ENCODE results near the gene COL18A1.

Gene COL18A1

DNA sequence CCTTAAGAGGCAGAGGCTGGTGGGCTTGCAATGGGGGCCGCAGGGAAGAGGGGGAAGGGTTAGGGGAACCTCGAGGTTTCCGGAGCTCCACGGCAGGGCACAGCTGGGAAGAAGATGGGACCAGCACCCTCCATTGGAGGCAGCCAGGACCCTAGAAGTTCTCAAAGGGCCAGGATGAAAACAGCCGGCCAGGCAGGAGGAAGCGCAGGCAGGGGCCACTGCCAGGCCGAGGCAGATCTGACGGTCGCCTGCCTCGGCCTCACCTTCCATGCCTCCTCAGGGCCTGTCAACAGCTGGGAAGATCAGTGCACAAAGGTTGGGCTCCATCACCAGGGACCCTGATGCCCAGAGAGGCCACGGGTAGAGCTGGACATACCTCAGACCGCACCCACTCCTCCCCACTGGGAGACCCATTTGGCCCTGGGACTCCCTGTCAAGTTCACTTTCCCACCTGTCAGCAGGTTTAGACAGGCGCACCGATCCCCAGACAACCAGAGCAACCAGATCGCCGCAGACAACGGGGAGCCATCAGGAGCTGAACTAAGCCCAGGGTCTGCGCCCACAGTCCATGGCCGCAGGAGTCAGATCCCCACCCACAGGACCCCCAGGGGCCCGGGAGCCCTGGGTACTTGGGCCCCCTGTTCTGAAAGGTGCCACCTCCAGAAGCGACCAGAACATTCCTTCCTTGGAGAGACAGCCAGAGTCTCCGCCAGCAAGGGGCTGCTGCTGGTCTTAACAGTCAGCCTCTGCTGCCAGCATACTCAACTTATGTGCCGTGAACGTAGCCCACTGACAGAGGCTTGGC is 135.0 kb downstream of the COL18A1 start:
- in situ Hi-C loops (cut with HindIII; ENCODE audit: low sequenced_read_pairs) = no loop called here

GRCh38 chr21:45540601-45540970 is 135.6 kb downstream of the COL18A1 start:
- in situ Hi-C loops (cut with HindIII; ENCODE audit: low sequenced_read_pairs) = no loop called here

DNA sequence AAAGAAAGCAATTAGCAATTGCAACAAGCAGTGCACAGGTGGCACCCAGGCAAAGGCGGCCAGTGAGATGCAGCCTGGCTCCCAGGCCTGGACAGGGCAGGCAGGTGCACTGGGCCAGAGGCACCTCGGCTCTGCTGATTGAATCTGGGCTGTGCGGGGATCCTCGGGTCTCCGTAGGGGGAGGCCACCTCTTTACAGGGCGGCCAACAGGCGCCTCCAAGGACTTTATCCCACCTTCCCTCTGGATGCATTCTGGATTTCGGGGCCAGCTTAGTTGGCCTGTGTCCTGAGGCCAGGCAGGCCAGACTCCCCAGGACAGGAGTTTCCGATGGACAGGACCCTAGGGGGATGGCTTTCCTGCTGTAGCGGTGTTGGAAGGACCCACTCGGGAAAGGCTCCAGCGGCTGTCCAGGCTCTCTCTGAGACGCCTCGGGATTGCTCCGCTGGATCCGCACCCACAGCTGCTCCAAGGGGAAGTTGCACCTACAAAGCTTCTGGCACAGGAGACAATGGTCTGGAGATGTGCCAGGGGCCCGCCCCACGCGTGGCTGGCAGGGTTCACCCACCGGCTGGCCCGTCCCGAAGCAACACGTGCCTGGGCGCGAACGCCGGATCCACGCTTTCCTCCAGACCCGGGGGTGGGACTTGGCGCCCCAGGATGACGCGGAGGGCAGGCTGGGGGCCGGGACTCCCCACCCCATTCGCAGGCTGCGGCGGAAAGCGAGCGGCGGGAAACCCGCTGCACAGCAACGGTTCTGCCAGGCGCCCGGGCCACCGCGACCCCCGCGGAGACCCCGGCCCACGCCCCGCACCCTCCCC is 136.5 kb downstream of the COL18A1 start:
- in situ Hi-C loops (cut with HindIII; ENCODE audit: low sequenced_read_pairs) = no loop called here

- in situ Hi-C loops (cut with HindIII; ENCODE audit: low sequenced_read_pairs) = no loop called here
Observed at GRCh38 chr21:45542242-45542666, 137.3 kb downstream of the COL18A1 start, which contains the start of gene SLC19A1. Gene SLC19A1, minus strand, starts transcription at chr21:45542440. Its CDS starts 4,481 bp downstream, at chr21:45537959.

DNA sequence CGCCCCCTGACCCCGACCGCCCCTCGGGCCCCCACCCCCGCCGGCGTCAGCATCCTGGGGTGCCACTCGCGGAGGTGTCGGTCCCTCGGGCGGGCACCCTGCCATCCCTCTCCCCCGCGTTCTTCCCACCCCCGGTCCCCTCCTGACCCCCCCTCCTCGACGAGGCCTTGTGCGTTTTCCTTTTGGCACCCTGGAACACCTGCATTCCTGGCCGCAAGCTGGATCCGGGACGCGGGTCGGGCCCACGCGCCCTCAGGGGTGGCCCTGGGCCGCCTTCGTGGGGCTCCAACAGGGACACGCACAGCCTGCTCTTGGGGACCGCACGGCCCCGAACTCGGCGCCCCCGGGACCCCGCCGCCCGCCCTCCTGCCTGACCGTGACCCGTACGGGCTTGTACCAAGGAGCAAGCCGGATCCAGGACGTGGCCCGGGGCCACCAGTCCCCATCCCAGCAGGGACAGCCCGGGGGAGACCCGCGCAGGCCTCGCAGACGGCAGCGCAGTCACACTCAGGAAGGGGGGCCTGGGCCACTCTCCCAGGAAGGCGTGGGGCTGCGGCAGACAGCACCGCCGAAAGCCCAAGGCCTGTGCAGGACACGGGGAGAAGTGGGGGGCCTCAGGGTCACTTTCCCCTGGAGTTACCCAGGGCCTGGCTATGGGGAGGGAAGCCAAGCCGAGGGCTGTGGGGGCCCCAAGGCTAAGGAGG is 137.9 kb downstream of the COL18A1 start:
- in situ Hi-C loops (cut with HindIII; ENCODE audit: low sequenced_read_pairs) = no loop called here

GRCh38 chr21:45543371-45543709 is 138.4 kb downstream of the COL18A1 start:
- in situ Hi-C loops (cut with HindIII; ENCODE audit: low sequenced_read_pairs) = no loop called here

DNA sequence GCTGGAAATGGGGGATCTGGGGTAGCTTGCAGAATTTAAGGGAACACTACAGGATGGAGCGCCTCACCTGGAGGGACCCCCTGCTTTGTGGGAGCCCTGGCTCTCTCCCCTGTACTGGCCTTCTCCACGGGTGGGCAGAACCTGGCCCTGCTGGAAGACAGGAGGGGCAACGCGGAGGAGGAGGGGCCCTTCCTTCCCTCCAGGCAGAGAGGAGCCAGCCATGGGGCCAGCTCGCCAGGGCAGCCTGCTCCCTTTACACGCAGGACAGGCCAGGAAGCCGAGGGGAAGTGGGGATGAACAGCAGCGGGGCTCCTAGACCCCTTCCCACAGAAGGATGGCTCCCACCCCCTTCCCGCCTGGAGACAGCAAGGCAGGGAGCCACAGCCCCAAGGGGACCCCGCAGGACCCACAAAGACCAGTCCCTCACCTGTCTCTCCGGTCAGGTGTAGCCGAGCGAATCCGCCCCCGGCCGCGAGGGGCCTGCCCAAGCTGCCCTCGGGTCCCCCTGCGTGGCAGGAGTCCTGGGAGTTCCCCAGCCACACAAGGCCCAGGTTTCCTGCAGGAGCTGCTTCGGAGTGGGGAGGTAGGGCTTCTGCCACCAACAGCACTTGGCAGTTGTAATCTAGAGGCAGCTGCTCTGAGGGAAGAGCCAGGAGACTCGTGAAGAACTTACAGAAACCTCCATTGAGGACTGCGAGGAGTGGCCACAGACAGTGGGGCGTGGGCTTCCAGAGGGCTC is 138.9 kb downstream of the COL18A1 start:
- in situ Hi-C loops (cut with HindIII; ENCODE audit: low sequenced_read_pairs) = no loop called here

GRCh38 chr21:45544449-45545235 is 139.7 kb downstream of the COL18A1 start:
- in situ Hi-C loops (cut with HindIII; ENCODE audit: low sequenced_read_pairs) = no loop called here

DNA sequence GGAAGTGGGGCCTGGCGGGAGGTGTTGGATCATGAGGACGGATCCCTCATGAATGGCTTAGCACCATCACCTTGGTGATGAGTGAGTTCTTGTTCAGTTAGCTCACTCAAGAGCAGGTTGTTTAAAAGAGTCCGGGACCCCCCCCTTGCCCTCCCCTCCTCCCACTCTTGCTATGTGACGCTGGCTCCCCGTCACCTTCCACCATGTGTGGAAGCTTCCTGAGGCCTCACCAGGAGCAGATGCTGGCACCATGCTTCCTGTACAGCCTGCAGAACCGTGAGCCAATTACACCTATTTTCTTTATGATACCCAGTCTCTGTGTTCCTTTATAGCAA is 140.2 kb downstream of the COL18A1 start:
- in situ Hi-C loops (cut with HindIII; ENCODE audit: low sequenced_read_pairs) = no loop called here

DNA sequence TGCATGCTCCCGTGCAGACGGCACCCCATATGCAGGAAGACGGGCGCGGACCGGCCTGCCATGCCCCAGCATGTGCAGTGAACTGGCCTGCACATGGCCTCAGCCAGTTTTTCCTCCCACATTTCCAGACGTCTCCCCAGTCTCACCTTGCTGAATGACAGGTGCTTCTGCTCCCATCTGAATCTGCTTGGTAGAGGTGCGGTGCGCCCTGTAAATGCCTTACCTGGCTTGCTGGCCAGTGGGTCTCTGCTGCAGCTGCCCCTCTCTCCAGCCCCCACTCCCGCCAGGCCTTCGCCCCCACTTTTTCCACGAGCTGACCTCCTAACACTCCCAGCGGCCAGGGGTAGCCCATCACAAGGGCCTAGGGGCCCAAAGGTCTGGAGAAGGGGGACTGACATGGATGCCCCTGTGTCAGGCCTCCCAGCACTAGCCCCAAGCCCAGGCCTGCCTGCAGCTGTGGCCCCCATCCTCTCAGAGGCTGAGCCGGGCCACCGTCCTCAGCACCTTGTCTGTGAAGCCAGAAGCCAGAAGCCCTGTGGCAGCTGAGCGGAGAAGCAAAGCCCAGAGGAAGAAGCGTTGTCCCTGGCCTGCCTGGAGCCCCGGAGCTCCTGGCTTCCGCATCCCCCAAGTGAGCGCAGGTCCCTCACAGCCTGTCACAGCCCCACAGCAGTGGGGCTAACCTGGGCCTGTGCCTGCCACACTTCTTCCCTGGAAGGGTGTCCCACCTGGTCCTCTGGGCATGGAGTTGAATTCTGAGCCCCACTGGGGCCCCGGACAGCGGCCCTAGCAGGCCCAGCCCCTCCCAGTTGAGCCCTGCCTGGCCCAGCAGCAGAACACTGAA is 140.9 kb downstream of the COL18A1 start:
- in situ Hi-C loops (cut with HindIII; ENCODE audit: low sequenced_read_pairs) = no loop called here

DNA sequence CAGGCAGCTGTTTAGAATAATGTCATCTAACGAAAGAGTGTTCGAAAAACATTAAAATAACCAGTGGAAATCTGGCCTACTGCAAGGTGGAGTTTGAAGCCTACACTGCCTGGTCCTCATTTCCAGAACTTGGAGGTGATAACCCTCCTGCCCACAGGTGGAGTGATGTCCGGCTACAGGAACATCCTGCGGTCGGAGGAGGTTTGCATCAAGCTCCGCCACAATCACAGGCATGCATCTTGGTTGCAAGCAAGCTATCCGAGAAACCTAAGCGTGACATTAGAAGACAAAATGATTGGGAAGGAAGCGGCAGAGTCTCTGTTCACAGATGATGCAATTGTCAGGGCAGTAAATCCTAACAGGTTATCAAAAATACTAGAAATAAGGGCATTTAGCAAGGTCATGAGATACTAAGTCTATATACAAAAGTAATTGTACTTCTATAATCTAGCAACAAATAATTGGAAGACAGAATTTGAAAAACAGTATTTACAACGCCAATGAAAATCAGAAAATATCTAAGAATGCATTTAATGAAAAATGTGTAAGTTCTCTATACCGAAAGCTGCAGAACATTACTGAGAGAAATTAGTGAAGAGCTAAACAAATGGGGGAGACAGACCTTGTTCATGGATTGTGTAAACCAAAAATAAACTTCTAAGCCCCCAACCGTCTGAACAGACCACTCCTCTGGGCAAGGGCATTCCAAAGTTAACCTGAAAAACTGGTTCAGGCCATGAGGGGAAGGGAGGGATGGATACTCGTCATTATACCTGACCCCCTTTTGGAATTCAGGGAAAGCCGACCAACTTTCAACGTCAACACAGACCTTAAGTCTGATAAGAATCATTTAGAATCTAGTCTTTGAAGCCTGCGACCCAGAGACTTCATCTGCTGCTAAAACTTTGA is 141.9 kb downstream of the COL18A1 start:
- in situ Hi-C loops (cut with HindIII; ENCODE audit: low sequenced_read_pairs) = no loop called here

GRCh38 chr21:45547545-45547900 is 142.6 kb downstream of the COL18A1 start:
- in situ Hi-C loops (cut with HindIII; ENCODE audit: low sequenced_read_pairs) = no loop called here

GRCh38 chr21:45548711-45549491 is 143.9 kb downstream of the COL18A1 start:
- in situ Hi-C loops (cut with HindIII; ENCODE audit: low sequenced_read_pairs) = no loop called here

DNA sequence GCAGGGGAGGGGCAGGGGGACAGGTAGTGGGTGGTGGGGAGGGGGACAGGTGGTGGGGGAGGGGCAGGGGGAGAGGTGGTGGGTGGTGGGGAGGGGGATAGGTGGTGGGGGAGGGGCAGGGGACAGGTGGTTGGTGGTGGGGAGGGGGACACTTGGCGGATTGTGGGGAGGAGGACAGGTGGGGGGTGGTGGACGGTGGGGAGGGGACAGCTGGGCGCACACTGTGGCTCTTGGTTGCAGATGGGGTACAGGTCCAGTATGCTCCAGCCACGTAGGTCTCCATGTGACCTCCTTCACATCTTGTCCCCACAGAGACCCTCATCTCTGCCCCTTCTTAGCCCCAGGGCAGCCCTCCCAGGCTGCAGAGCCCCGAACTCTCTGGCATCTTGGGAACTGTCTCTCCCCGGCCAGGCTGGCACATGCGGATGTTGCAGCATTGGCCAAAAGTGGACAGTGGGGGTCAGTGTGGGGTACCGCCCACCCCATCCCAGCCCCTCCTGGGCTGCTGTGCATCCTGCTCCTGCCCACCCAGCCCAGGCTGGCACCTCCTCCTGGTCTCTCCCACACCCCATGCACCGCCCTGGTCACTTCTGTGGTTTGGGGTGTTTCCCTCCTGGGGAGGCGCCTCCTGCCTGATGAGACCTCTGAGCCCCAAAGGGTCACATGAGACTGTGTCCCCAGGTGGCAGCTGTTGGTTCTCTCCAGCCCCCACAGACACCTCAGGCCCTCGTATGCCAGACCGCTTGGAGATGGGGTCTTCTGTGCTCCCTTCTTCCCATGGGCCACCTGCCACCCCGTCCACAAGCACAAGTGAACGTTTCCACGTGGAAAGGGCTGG is 144.9 kb downstream of the COL18A1 start:
- in situ Hi-C loops (cut with HindIII; ENCODE audit: low sequenced_read_pairs) = loop anchor here (25.0 kb wide), 1 partner anchor 213 kb away; no protein-coding TSS in a partner anchor

DNA sequence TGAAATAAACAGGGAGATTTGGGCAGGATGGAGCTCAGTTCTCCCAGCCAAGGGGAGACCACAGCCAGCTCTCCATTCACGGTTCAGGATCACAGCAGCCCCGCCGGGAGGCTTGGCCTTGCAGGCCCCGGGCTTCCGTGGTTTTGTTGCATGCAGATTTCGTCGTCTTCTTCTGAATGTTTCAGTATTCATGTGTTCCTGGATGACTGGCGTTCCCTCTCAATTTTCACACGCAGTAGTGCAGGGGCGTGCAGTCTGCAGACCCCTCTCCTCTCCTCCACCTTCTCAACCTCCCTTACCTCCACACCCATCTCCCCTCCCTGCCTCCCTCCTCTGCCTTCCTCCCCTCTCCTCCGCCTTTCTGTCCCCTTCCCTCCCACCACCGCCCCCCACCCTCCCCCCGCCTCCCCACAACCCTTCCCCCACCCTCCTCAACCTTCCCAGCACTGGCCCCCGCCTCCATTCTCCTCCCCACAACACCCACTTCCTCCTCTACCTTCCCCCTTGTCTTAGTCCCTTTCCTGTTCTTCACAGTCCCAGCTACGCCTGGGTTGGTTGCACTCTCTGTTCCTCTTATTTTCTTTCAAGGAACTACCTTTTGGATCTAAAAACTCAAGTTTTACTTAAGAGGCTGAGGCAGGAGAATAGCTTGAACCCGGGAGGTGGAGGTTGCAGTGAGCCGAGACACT is 145.7 kb downstream of the COL18A1 start:
- in situ Hi-C loops (cut with HindIII; ENCODE audit: low sequenced_read_pairs) = loop anchor here (25.0 kb wide), 1 partner anchor 213 kb away; no protein-coding TSS in a partner anchor

- in situ Hi-C loops (cut with HindIII; ENCODE audit: low sequenced_read_pairs) = loop anchor here (25.0 kb wide), 1 partner anchor 214 kb away; no protein-coding TSS in a partner anchor
Observed at GRCh38 chr21:45551316-45551715, 146.4 kb downstream of the COL18A1 start.

All from DLD1 (cell line).